GM18873 (cell line): ENCODE results near the gene NHLRC4.

Source experiments
- ATAC-seq: cut with Tn5 transposase; IDR thresholded peaks from one replicate; pipeline ENCODE4 v1.9.1; 2021; ENCODE audit warnings: mild to moderate bottlenecking, moderate library complexity, moderate number of reproducible peaks; ENCODE audit not compliant: unreplicated experiment, low FRiP score

NHLRC4 gene

GRCh38 chr16:580946-581498, 14.2 kb downstream of the NHLRC4 start:
- ATAC-seq = no peak

- ATAC-seq = no peak
These were observed 15.4 kb downstream of the NHLRC4 start for GRCh38 chr16:582218-582613.

GRCh38 chr16:582614-583331, 16.0 kb downstream of the NHLRC4 start:
- no peak for ATAC-seq

GRCh38 chr16:583470-583814, 16.6 kb downstream of the NHLRC4 start:
- no peak for ATAC-seq

- no peak for ATAC-seq
These were observed 17.2 kb downstream of the NHLRC4 start for GRCh38 chr16:583815-584591.

- no peak for ATAC-seq
These were observed 18.5 kb downstream of the NHLRC4 start for GRCh38 chr16:585351-585750.

GRCh38 chr16:586047-586644, 19.3 kb downstream of the NHLRC4 start:
- no peak for ATAC-seq

GRCh38 chr16:586645-587590, 20.1 kb downstream of the NHLRC4 start:
- no peak for ATAC-seq

- ATAC-seq = no peak
These were observed 21.8 kb downstream of the NHLRC4 start for GRCh38 chr16:588639-588888.

GRCh38 chr16:588889-589657, 22.3 kb downstream of the NHLRC4 start:
- peak; percentile 78 for ATAC-seq

- ATAC-seq = peak; percentile 68
These were observed 22.9 kb downstream of the NHLRC4 start, which contains the start of gene RAB40C for GRCh38 chr16:589658-590187. Gene RAB40C (plus strand): TSS chr16:590066. CDS start chr16:590292, 226 bp downstream.

- no peak for ATAC-seq
These were observed 23.5 kb downstream of the NHLRC4 start for GRCh38 chr16:590188-590814.

GRCh38 chr16:590815-591200, 24.0 kb downstream of the NHLRC4 start:
- ATAC-seq = no peak

- no peak for ATAC-seq
These were observed 24.4 kb downstream of the NHLRC4 start for GRCh38 chr16:591231-591630.

GRCh38 chr16:591892-592517, 25.2 kb downstream of the NHLRC4 start:
- no peak for ATAC-seq

GRCh38 chr16:592518-593306, 25.9 kb downstream of the NHLRC4 start:
- no peak for ATAC-seq

GRCh38 chr16:593406-593805, 26.6 kb downstream of the NHLRC4 start:
- ATAC-seq = no peak

- no peak for ATAC-seq
These were observed 27.0 kb downstream of the NHLRC4 start for GRCh38 chr16:593807-594206.
